HG03175 (cell line): ENCODE measurements around the gene DOK1.

Source experiments
- ATAC-seq: cut with Tn5 transposase; IDR thresholded peaks from one replicate; pipeline ENCODE4 v1.9.1; 2021; ENCODE audit warnings: mild to moderate bottlenecking, moderate library complexity; ENCODE audit not compliant: unreplicated experiment

The DOK1 gene

DNA sequence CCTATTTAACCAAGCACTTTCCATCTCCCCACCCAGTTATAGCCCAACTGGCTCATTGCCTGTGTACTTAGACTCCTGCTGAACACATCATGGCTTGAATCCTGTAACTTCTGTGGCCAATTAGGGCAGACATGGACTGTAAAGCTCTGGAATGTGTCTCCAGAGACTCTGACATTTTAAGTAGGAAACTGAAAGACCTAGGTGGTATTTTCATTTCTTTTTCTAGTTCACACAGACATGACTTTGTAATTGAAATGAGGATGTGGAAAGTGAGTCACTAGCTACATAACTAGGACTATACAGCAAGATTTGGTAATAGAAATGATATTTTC lies 12.2 kb downstream of the DOK1 start:
- no peak for ATAC-seq

GRCh38 chr2:74567881-74568280 lies 13.4 kb downstream of the DOK1 start:
- ATAC-seq = no peak

DNA sequence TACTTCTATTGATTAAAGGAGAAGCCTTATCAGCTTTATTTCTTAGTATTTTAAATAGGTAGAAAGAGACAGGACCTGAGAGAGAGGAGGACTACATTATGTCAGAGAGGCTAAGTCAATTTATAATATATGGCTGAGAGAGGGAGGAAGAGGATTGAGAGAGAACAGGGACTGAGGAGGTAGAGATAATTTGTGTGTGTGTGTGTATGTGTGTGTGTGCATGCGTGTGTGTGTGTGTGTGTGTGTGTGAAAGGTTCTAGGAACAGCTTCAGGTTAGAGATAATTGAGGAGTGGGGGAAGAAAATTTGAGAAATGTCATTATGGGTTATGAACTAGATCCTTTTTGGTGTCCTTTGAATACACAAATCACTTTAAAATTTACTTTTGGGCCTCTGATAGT lies 15.2 kb downstream of the DOK1 start:
- no peak for ATAC-seq

DNA sequence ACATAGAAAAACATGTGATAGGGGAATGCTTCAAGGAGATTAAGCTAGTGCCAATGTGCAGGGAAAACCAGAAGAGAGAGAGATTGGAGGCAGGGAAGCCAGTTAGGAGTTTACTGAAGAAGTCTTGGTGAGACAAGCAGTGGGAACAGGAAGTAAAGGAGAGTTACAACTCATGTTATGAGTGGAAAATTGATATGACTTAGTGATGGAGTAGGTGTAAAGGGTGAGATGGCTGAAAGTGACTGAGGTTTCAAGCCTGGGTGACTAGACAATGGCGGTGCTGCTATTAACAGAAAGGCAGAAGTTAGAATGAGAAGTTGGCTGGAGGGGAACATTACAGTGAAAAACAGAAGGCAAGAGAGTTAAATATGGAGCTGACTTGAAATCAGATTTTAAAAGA lies 16.5 kb downstream of the DOK1 start:
- ATAC-seq = peak; percentile 73

- ATAC-seq = no peak
Observed at GRCh38 chr2:74572178-74572925, 17.8 kb downstream of the DOK1 start.

- no peak for ATAC-seq
Observed at GRCh38 chr2:74573747-74574562, 19.4 kb downstream of the DOK1 start.

DNA sequence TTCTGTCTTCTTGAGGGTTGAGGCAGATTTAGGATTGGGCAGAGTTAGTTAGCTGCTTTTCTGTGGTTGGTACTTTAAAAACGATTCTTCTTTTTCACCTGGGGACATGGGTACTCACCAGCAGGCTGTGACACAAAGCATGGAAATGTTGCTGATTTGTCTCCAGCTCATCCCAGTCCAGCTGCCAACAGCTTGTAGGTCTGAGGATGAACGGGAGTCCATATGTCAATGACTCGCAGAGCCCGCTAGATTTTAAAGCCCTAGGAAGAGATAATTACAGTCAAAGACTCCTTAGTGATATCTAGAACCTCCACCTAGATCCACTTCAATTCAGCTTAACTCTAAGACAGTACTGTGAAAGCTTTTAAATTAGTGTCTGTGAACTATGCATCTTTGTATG lies 20.8 kb downstream of the DOK1 start:
- ATAC-seq = no peak

GRCh38 chr2:74576211-74576862 lies 21.8 kb downstream of the DOK1 start:
- ATAC-seq = no peak

GRCh38 chr2:74576863-74577229 lies 22.3 kb downstream of the DOK1 start:
- ATAC-seq = no peak

- peak; percentile 59 for ATAC-seq
Observed at GRCh38 chr2:74577448-74577847, 22.9 kb downstream of the DOK1 start.

DNA sequence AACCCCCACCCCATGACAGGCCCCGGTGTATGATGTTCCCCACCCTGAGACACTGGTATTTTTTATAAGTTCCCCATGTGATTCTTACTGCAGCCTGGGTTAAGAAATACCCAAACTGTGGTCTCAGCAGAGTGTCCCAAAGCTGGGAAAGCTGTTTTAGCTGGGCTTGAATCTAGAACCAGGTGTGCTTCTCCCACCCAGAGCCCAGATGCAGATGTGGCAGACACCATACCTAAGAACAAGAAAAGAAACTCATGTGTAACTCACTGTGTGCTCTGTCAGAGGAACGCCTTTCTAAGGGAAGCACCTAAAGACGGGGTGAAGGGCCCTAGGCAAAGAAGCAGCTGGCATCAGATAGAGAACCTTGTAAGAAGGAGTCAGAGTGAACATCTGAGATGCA lies 23.9 kb downstream of the DOK1 start:
- no peak for ATAC-seq

- ATAC-seq = no peak
Observed at GRCh38 chr2:74581463-74581862, 26.9 kb downstream of the DOK1 start.

DNA sequence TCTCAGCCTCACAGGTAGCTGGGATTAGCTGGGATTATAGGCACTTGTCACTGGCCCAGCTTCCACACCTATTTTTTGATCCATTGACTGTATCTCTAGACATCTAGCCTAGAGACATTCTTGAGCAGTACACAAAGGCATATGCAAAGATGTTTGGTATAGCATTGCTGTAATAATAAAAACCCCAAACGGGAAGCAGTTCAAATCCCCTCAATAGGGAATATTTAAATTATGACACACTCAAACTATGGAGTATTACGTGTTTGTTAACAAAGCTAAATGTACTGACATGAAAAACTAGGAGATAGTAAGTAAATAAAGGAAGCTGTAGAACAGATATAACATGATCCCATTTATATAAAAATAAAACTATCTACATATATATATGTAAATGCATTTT lies 27.7 kb downstream of the DOK1 start:
- ATAC-seq = no peak

DNA sequence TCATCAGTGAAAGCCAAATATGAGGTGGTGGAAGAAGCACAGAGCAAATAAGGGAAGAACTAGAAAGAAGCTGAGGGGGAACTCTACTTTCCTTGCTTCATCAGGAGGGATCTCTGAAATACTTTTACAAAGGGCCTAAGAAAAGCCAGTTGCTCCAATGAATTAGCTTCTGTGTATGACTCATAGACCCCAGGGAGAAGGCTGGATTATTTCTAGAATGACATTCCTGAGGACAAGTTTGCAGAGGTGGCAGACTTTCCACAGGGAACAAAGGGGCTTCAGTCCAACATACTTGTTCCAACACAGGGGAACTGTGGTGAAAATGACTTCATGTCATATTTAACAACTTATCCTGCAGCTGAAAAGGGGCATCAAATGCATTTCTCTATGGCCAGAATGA lies 29.0 kb downstream of the DOK1 start:
- ATAC-seq = no peak

GRCh38 chr2:74584088-74584645 lies 29.6 kb downstream of the DOK1 start:
- peak; percentile 59 for ATAC-seq

DNA sequence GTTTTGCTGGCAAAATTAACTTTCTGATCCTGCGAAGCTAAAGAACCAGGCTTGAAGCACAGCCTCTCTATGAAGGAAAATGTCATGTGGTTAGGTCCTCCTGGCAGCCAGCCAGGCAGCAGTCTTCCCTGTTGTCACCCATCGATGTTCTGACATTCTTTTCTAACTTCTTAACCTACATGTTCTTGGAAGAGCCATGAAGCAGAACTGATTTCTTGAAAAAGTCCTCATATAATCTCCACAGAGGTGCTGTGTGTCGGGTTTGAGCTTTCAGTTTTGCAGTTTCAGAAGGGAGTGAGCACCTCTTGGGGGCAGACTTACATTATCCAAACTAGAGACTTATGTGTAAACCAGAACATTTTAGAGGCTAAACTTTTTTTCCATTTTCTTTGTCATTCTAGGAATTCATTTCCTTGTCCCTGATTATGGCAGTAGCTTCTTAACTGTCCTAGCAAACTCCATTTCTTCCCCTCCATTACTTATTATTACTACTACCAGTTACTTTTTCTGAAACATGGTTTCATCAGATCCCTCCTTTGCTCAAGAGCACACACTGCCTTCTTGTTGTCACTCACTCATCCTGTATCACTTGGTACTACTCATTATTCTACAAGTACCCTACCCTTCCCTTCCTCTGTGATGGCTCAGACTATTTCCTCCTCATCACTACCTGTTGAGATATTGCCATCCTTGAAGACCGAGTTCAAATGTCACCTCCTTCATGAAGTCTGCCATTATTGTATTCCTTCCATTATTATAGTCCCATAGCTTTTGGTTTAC lies 31.1 kb downstream of the DOK1 start:
- ATAC-seq = no peak

- ATAC-seq = peak; percentile 60
Observed at GRCh38 chr2:74587664-74588277, 33.3 kb downstream of the DOK1 start.

DNA sequence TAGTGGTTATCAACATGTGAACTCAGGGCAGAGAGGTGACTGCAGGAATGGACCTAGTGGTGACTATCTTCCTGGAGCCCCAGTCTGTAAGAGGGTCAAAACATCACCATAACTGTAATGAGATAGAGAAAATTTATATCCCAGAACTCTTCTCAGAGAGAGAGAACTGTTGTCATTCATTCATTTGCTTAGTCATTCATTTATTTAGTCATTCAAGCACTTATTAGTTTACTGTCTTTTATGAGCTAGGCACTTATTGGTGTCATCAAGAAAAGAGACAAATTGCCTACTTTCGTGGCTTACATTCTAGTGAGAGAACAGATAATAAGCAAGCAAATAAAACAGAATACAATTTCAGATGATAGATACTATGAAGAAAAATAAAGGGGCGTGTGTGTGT lies 34.1 kb downstream of the DOK1 start:
- no peak for ATAC-seq

DNA sequence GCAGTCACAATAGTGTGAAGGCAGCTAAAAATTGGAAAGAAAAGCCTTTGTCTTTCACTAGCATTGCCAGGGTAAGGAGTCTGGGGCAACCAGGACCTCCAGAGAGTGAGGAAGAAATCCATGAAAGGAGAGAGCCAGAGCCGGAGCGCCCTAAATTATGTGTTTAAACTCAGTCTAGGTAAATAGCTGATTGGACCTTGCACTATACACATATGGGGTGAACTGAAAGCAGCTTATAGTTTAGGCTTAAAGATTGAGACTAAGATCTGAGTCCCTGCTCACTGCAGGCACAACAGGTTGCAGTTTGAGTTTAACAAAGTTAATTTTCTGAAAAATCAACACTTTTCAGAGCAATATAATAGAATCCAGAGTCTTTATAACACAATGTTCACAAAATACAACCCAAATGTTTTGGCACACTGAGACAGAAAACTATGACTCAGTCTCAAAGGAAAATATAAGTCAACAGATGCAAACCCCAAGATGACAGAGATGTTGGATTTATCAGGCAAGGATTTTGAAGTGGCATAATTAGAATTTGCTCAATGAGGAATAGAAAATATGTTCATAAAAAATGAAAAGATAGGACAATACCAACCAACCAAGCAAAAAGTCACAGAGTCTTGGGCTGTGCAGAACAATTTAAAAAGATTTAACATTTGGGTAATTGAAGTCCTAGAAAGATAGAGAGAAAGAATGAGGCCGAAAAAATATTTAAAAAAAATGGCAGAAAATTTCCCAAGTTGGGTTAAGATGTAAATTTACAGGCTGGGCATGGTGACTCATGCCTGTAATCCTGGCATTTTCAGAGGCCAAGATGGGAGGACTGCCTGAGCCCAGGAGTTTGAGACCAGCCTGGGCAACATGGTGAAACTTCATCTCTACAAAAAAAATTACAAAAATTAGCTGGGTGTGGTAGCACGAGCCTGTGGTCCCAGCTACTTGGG lies 39.6 kb downstream of the DOK1 start:
- ATAC-seq = no peak
